HG03103 (cell line): ENCODE results near the gene WDR73.
A peak's percentile ranks its signal among the peaks of the same experiment; 100 is the strongest.

Experiments
- ATAC-seq: cut with Tn5 transposase; IDR thresholded peaks from one replicate; pipeline ENCODE4 v1.9.1; 2021; ENCODE audit warnings: low read depth; ENCODE audit not compliant: unreplicated experiment

WDR73 gene

DNA sequence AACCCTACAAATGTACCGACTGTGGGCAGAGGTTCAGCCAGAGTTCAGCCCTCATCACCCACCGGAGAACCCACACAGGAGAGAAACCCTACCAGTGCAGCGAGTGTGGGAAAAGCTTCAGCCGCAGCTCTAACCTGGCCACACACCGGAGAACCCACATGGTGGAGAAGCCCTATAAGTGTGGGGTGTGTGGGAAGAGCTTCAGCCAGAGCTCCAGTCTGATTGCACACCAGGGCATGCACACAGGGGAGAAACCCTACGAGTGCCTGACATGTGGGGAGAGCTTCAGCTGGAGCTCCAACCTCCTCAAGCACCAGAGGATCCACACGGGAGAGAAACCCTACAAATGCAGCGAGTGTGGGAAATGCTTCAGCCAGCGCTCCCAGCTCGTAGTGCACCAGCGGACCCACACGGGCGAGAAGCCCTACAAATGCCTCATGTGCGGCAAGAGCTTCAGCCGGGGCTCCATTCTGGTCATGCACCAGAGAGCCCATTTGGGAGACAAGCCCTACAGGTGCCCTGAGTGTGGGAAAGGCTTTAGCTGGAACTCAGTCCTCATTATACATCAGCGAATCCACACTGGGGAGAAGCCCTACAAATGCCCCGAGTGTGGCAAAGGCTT is 32.6 kb downstream of the WDR73 start:
- no peak for ATAC-seq

DNA sequence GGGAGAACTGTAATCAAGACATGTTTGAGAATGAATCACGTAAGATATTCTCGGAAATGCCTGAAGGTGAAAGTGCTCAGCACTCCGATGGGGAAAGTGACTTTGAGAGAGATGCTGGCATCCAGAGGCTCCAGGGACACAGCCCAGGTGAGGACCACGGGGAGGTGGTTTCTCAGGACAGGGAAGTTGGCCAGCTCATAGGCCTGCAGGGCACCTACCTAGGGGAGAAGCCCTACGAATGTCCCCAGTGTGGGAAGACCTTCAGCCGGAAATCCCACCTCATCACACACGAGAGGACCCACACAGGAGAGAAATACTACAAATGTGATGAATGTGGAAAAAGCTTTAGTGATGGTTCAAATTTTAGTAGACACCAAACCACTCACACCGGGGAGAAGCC is 33.5 kb downstream of the WDR73 start:
- no peak for ATAC-seq

DNA sequence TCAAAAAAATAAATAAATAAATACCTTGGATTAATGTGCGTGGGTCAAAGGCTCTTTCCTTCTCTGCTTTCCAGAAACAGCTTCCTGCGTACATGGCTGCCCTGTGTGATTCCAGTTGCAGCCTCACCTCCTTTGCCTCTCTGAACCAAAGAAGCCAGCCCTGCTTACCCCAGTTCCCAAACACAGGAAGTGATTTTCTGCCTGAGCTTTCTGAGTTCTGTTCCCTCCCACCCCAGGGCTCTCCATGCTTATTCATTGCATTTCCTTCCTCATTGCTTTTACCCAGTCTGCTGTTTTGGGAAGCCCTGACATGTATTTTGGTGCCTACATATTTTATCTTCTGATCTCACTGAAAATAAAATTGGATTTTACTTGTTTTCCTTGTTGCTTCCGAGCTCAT is 37.8 kb downstream of the WDR73 start:
- ATAC-seq = no peak

DNA sequence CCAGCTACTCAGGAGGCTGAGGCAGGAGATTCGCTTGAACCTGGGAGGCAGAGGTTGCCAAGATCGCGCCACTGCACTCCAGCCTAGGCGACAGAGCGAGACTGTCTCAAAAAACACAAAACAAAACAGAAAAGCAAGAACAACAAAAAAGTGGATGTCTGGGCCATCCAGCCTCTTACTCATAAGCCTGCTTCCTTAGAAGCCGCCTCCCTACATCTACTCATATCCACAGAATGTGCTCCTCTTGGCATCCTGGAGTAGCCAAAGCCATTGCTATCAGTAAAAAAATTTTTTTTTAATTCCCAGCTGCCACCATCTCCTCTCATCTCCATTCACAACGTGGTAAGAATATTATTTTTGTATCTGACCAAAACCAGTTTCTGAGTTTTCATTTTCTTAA is 42.5 kb downstream of the WDR73 start:
- no peak for ATAC-seq

DNA sequence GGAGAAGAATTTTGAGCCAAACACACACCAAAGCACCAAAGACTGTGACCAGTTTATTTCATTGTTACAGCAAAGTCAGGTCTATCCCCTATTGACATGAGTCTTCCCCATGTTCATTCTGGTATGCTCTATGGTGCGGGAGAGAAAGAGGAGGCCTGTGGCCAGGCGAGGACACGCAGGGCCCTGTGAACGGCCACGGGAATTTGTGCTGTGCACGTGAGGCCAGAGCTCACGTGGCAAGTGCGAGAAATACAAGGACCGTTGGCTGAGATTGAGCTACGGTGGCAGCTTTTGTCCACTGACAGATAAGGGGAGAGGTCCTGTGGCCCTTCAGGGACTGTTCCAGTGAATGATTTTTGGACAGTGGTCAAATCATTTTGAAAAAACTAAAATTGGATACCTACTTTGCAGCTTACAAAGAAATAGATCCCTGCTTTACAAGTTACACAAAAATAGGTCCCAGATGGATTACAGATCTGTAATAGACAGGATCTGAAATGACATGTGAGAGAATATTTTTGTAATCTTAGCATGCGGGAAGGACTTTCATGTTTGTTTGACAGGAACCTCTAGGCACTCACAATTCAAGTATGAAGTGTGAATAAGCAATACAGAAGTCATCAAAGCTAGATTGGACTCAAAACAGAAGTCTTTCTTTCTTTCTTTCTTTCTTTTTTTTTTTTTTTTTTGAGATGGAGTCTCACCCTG is 44.1 kb downstream of the WDR73 start:
- no peak for ATAC-seq

DNA sequence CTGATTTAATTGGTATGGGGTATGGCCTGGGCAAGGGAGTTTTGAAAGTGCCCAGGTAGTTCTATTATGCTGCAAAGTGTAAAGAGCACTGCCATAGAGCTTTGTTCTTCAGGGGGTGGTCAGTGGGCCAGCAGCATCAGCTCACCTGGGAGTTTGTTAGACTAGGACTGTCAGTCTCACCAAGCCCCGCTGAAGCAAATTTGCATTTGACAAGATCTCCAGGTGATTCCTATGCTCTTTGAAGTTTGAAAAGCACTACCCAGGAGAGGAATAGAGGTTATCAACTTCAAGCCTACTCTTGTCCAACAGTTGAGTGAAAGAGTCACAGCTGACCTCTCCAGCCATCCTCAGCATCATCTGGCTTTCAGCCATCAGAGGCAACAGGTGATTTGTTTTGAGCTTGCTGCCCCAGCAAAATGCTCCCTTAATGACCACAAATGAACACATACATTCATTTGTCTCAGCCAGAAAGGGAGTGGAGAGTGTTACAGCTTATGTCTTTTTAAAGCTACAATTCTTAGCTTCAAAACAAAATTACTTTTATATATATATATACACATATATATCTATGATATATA is 45.3 kb downstream of the WDR73 start:
- ATAC-seq = no peak

DNA sequence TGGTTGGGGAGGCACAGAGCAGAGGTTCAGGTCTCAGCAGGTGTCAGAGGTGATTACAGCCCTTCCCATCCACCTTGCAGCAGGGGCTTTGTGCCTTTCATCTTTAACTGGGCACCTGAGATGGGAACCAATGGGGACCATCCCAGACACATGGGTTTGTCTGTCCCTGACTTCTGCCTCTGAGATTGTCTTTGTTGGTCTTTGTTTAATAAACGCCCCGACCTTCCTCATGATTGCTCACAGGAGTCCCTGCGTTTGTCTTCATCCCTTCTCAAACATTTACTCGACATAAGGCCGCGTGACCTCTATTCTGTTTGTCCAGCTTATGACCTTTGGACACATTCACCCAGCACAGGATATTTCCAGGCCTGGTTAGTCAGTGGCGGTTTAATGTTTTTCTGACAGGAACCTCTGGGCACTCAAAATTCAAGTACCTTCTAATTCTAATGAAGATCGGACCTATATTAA is 47.4 kb downstream of the WDR73 start:
- no peak for ATAC-seq

DNA sequence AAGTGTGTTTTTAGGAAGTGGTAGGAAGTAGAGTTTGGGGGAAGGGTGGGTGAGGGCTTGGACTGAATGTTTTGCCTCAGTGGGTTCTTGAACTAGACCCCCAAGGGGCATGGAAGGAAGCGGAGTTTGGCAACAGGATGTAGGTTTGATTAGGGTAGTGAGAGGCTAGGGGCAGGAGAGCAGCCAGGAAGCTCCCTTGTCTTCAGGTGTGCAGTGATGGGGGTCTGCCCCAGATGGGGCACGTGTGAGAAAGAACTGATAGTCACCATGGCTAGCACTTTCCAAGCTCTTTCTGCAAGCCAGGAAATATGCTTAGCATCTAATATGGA is 48.6 kb downstream of the WDR73 start:
- ATAC-seq = no peak

DNA sequence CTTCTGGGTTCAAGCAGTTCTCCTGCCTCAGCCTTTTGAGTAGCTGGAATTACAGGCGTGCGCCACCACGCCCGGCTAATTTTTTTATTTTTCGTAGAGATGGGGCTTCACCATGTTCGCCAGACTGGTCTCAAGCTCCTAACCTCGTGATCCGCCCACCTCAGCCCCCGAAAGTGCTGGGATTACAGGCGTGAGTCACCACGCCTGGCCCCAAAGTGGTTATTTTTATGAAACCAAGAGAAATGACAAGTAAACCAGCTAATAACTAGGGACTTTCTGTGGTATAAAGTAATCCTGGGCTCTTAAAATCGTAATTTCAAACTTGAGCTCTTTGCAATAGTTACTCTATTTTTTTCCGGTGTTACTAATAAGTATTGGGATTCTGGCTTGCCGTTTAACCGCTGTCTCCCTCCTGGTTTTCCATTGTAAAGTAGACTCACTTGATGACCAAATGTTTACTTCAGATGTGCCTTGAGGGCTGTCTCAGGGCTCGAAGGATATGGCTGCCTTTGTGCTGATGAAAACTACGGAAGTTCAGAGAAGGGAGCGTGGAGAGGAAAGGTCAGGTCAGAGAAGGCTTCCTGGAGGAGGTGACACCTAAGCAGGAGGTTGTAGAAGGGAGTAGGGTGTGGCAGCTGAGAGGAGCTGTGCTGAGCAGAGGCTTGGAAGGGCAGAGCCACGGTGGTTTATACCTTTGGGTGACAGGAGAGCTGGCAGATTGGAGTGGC is 49.1 kb downstream of the WDR73 start:
- no peak for ATAC-seq

DNA sequence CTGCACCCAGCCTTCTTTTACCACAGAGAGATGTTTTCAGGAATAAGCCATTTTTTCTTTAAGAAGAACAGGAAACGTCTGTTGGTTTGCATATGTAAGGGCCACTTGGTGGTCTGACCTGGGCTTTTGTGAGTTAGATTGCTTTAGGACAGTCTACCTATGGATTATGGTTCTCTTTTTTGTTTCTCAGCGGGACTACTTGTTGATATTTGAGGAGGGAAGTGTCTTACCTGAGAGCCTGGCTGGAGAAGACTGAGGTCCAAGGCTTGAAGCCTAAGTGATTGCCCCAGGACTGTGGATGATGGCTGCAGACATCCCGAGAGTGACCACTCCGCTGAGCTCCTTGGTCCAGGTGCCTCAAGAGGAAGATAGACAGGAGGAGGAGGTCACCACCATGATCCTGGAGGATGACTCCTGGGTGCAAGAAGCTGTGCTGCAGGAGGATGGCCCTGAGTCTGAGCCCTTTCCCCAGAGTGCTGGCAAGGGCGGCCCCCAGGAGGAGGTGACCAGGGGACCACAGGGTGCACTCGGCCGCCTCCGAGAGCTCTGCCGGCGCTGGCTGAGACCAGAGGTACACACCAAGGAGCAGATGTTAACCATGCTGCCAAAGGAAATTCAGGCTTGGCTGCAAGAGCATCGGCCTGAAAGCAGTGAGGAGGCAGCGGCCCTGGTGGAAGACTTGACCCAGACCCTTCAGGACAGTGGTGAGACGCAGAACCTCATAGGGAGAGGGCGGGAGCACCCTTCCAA is 50.3 kb downstream of the WDR73 start:
- ATAC-seq = no peak

DNA sequence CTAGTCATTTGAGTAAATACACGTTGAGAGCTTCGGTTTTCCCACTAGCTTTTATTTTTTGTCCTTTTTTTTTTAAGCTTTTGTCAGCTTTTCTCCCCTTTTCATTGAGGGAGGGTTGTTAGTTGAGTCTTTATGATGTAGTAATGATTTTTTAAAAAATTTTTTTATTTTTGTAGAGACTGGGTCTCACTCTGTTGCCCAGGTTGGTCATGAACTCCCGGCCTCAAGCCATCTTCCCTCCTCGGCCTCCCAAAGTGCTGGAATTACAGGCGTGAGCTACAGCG is 52.6 kb downstream of the WDR73 start:
- no peak for ATAC-seq

DNA sequence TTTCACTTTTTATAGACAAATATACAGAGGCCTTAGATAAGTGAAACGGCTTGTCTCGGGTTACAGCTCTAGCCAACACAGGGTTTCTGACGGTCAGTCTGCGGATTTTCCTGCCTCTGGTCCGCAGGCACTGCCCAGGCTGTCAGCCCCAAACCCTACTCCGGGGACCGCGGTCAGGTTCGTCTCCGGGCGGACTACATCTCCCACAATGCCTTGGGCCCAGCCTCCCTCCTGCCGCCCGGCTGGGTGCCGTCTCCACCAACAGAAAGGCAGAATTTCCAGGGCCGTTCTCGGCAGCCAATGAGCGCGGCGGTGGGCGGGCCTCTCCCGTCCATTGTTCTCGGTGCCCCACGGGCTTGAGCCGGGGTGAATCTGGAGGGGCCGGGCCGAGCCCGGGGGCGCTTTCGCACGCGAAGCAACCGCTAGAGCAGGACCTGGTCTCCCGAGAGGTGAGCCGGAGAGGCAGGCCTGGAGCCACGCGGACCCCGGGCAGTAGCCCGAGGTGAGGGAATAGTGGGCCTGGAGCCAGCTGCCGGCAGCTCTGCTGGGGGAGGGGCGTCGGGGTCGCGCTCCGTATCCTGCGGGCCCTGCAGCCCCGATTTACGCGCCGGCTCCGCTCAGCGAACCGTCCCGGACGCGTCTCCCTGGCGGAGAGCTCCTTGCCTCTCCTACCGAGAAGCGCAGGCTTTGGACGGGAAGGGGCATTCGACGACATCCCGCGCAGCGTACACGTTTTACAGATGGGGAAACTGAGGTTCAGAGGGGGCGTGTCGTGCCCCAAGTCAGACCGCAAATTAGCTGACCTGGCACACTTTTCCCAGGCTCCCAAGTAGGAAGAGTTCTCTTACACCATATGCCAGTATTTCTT is 53.2 kb downstream of the WDR73 start, which contains the start of gene ZSCAN2:
TSS of gene ZSCAN2 (plus strand) at position 323 of the 868 bp plus-strand sequence. CDS start 2,919 bp downstream, outside the sequence.
- ATAC-seq = peak; percentile 88

DNA sequence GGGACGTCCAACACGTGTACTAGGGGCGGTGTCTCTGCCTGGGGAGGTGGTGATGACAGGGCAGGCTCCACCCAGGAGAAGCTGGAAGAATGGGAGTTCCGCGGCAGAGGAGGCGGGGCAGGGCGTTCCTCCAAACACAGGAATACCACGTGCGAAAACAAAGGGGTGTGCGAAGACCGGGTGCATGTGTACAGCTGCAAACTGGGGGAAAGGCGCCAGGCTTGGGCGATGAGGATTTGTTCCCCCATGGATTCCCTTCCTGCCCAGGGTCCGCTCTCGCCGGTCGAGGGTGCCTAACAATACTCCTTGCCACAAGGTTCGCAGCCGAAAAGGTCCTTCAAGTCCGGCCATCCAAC is 53.8 kb downstream of the WDR73 start:
- no peak for ATAC-seq

DNA sequence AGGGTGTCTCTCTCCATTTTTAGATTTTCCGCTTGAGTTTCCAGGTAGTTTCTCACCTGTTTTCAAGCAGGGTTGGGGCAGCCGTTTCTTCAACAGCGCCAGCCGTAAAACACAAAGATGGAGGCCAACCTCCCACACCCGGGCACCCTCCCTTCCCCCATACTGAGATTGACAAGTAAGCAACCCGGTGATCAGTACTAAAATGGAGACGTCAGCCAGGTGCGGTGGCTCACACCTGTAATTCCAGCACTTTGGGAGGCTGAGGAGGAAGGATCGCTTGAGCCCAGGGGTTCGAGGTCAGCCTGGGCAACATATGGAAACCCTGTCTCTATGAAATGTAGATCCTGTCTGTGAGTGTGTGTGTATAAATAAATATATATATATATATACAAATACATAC is 54.2 kb downstream of the WDR73 start:
- ATAC-seq = no peak

DNA sequence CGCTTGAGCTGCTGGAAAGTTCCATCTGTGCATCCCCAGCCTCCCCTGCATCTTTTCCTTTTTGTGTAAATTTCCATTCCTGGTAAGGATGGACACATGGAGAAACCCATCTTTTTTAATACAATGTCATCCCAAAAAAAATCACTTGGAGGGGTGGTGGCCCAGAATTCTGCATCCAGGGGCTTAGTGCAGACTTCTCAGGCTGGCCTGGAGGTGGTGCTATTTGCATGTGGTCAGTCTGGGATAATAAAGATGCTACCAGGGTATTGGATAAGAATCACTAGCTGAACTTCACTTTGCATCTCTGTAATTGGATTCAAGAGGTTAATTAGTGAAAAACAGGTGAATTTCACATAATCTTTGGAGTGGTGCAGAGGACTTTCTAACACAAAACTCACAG is 55.1 kb downstream of the WDR73 start:
- ATAC-seq = no peak

DNA sequence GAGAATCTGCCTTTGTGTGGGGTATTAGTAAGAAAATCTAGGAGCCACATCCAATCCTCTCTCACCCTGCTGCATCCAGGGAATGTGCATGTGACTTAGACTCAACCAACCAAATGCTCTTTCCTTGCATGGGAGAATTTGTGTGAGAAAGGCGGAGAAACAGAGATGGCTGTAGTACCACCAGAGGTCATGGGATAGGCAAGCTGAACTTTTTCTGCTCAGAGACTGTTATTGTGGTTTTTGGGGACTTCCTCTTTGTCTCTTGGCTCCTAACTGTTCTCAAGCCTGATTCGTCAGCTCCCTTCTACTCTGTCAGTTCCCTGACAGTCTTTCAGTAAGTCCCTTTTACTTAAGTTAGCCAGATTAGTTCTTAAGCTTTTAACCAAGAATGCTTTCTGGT is 55.8 kb downstream of the WDR73 start:
- ATAC-seq = peak; percentile 48

DNA sequence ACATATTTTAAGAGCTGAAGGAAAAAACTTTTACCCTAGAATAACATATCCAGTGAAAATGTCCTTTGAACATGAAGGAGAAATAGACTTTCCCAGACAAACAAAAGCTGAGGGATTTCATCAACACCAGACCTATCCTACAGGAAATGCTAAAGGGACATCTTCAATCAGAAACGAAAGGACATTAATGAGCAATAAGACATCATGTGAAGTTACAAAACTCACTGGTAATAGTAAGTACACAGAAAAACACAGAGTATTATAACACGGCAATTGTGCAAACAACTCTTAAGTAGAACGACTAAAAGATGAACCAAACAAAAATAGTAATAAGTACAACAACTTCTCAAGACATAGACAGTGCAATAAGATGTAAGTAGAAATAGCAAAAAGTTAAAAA is 56.8 kb downstream of the WDR73 start:
- ATAC-seq = no peak

DNA sequence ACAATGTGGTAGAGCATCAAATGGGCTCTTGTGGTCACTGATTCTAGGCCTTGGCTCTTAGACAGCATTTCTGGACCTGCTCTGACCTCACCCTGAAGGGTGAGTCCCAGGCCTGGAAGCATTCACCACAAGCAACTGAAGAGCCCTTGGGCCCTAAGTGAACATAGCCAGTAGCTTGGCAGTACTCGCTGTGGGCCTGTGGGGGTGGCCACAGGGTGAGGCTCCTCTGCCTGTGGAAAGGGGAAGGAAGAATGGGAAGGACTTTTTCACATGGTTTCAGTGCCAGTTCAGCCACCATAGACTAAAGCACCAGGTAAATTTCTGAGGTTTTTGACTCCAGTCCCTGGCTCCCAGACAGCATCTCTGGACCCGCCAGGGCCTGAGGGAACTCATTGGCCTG is 58.4 kb downstream of the WDR73 start:
- no peak for ATAC-seq

DNA sequence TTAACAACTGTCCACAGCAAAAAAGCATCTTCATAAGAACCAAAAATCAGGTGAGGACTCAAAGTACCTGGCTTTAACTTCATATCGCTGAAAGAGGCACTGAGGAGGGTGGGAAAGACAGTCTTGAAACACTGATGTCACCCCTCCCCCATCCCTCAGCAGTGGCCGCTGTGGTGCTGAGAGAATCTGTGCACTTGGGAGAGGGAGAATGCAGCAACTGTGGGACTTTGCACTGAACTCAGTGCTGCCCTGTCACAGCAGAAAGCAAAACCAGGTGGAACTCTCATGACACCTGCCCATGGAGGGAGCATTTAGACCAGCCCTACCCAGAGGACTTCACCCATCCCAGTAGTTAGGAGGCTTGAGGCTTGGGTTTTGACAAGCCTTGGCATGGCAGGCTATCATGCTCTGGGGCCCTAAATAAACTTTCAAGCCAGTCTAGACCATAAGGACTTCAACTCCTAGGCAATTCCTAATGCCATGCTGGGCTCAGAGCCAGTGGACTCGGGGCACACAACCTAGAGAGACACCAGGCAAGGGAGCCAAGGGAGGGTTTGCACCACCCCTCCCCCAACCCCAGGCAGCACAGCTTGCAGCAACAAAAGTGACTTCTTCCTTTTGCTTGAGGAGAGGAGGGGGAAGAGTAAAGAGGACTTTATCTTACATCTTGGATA is 59.3 kb downstream of the WDR73 start:
- ATAC-seq = no peak

DNA sequence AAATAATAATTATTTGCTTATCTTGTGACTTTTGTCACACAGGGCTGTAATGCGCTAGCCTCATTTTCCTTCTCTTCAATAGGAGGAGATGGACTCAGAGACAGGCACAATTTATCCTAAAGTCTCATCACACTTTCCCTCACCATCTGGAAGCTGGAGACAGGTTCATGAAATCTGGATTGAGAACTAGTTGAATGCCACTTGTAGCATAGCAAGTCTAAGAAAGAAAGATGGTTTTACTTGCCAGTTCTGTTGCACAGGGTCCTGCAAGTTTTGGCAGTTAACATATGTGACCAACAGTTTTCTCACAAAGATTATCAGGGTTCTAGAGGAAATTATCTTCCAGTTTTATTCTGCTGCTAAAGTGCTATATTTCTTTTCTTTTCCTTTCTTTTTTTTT is 62.3 kb downstream of the WDR73 start:
- ATAC-seq = no peak
